ENCODE measurements around the gene PDE8A. TPM values are rescaled to one million over a fixed set of nuclear protein-coding genes. Genes with fewer than 3 reads are reported as not detected.

PDE8A gene
- total and polyA plus RNA-seq, 2 donors (not counting 3 experiments of a cell fraction or from before 2014, with no cell fraction given) = 21.3 to 45.7 TPM

DNA sequence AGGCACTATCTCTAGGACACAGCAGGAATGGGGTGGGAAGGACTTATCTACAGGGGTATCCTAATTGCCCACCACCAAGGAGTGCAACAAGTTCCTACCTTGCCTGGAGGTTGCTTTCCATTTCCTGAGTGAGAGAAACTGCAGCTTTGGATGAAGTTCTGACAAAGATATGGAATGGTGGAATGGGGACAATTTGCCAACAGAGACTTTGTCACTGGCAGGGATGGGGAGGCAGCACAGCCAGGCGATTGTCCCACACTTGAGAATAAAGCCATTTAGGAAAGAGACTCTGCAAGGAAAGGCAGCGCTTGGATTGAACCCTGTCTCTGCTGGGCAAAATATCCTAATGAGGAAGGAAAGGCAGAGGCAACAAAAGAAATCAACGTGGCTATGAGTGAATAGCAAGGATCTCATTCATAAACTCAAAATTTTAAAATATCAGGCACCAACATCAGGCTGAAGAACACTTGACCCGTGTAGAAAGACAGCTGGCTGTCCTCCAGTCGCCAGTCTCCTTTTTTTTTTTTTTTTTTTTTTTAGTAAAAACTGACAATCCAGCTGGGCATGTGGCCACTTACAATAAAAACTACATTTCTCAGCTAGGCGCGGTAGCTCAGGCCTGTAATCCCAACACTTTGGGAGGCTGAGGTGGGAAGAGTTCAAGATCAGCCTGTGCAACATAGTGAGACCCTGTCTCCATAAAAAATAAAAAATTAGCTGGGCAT lies 31.6 kb upstream of the PDE8A start:
- TF ChIP-seq POLR2A (IDR thresholded peaks at IDR 0.05; ENCODE audit: low read depth, low read length) (no peak), EZH2 (IDR thresholded peaks at IDR 0.05; ENCODE audit: borderline replicate concordance, low read depth, low read length, severe bottlenecking) (no peak), MYC (IDR thresholded peaks at IDR 0.05; ENCODE audit: low read depth, low read length) (no peak), CTCF (IDR thresholded peaks at IDR 0.05; ENCODE audit: extremely low read depth in 1 of 2, insufficient read depth in 1 of 2, low read depth in 1 of 2, low read length in 2 of 2) (no peak), POLR2AphosphoS5 (IDR thresholded peaks at IDR 0.05; ENCODE audit: insufficient read depth, low read depth, low read length) (no peak), JUN (IDR thresholded peaks at IDR 0.05; ENCODE audit: borderline replicate concordance, insufficient read depth, insufficient read length, low read depth) (no peak), FOS (IDR thresholded peaks at IDR 0.05; ENCODE audit: borderline replicate concordance, insufficient read depth, low read length) (no peak), GATA2 (IDR thresholded peaks at IDR 0.05; ENCODE audit: insufficient read depth, insufficient read length, low read depth, low read length) (no peak)
- TF ChIP-seq, protein P1, sequence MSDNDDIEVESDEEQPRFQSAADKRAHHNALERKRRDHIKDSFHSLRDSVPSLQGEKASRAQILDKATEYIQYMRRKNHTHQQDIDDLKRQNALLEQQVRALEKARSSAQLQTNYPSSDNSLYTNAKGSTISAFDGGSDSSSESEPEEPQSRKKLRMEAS (IDR thresholded peaks at IDR 0.05; ENCODE audit: insufficient read depth, insufficient read length) = no peak
- ChIA-PET CTCF (interaction anchor here (0.7 to 2.2 kb wide), 2 partner anchors 22 to 94 kb away, joined by 3 to 14 read pairs; no protein-coding TSS in a partner anchor), POLR2A (no interaction called here)
- intact Hi-C loops (cut with micrococcal nuclease) (no loop called here), dilution Hi-C loops (cut with MboI; ENCODE audit: extremely low pct_ligation_motif_present, low sequenced_read_pairs) (loop anchor here (25.0 kb wide), 1 partner anchor 113 kb away; no protein-coding TSS in a partner anchor)
- H2AFZ ChIP-seq (ENCODE audit: low read depth, low read length) = no peak overlapping the region
- no TSS peak for BruUV-seq (replicated peaks)
- no peaks in the 10 kb centered on the region for H4K20me1 ChIP-seq (replicated peaks; ENCODE audit: control insufficient read depth, extremely low read depth, insufficient read depth, low read length)
- H3K27ac ChIP-seq (ENCODE audit: insufficient read depth, low read depth, low read length) = no peak overlapping the region
- H3K79me2 ChIP-seq (ENCODE audit: control insufficient read depth, insufficient read depth, low read length) = no peaks in the 10 kb centered on the region
- H3K4me2 ChIP-seq (ENCODE audit: insufficient read depth, low read length) = no peak overlapping the region
- FAIRE-seq (peak; percentile 37), DNase-seq (ENCODE audit: low read depth, low spot score) (no peak)
- no peak overlapping the region for H3K4me3 ChIP-seq (replicated peaks in 1 of 3; ENCODE audit: insufficient read depth in 1 of 3, low read depth in 1 of 3, low read length in 3 of 3)
- no peak overlapping the region for H3K9ac ChIP-seq (replicated peaks; ENCODE audit: extremely low read depth, insufficient read depth, low read length)
- H3K9me1 ChIP-seq (replicated peaks; ENCODE audit: control insufficient read depth, extremely low read depth, insufficient read depth, low read length) = no peaks in the 10 kb centered on the region
- H3K36me3 ChIP-seq (ENCODE audit: control insufficient read depth in 2 of 2, extremely low read depth in 1 of 2, insufficient read depth in 2 of 2, low read length in 2 of 2) = no peaks in the 10 kb centered on the region
- H3K27me3 ChIP-seq (ENCODE audit: control insufficient read depth in 2 of 2, insufficient read depth in 2 of 2, low read length in 2 of 2) = no peaks in the 10 kb centered on the region
- peaks cover 15% of the 10 kb centered on the region for H3K4me1 ChIP-seq (ENCODE audit: control insufficient read depth, extremely low read depth, insufficient read depth, low read length)
- H3K9me3 ChIP-seq (replicated peaks; ENCODE audit: control insufficient read depth, insufficient read depth, low read length) = no peaks in the 10 kb centered on the region
